AG09309 (cell line): ENCODE results near the gene HDDC3.
A peak's percentile ranks its signal among the peaks of the same experiment; 100 is the strongest.
"Not testable (repeated sequence)": the region's sequence is repeated elsewhere in the genome, so short reads cannot be mapped to it uniquely, and the experiment has no call there.

ENCODE experiments used
- DNase-seq: peaks from one replicate; pipeline ENCODE4 v3.0.0-alpha.2; 2010; ENCODE audit warnings: low read depth
- H3K4me3 ChIP-seq: 2 replicates; pipeline ENCODE4 v1.5.1; 2011; ENCODE audit warnings: mild to moderate bottlenecking, low read depth, low read length, moderate library complexity; ENCODE audit not compliant: control insufficient read depth
- TF ChIP-seq, protein P1 (sequence below): IDR thresholded peaks from 2 replicates; pipeline ENCODE4 v1.5.1; 2011; ENCODE audit warnings: mild to moderate bottlenecking, low read depth, low read length, inconsistent platforms; ENCODE audit not compliant: insufficient read depth, control insufficient read depth; ENCODE audit errors: missing control alignments

The HDDC3 gene

DNA sequence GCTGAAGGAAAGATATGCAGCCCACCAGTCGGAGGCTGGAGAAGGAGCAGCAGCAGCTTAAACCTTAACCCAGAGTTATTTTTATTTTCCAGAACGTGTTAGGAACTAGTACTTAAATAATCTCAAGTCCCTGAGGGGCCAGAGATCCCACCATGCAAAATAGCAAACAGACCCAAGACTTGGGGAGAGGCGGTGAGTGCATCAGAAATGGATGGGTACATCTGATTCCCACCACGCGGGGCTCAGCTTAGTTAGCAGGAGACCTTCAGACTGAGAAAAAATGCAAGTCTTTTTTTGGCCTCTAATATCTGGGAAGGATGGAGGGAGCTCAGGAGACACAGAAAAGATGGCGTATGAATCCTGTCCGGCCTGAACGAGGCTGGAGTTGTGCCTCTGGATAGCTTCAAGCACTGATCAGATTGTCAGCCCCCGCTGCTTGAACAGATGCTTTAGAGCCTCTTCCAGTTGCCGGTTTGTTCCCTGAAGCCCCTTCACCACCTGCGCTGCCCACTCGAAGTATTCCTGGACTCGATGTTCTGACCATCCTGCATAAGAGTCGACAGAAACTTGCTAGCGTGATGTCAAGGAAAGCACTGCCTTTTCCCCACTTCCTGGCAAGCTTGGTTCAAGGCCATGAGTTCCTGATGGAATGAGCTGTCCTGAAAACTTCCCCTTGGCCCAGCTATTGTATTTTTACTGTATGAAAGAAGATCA, 1.3 kb downstream of the HDDC3 start:
- DNase-seq, result no peak
- TF ChIP-seq, protein P1, sequence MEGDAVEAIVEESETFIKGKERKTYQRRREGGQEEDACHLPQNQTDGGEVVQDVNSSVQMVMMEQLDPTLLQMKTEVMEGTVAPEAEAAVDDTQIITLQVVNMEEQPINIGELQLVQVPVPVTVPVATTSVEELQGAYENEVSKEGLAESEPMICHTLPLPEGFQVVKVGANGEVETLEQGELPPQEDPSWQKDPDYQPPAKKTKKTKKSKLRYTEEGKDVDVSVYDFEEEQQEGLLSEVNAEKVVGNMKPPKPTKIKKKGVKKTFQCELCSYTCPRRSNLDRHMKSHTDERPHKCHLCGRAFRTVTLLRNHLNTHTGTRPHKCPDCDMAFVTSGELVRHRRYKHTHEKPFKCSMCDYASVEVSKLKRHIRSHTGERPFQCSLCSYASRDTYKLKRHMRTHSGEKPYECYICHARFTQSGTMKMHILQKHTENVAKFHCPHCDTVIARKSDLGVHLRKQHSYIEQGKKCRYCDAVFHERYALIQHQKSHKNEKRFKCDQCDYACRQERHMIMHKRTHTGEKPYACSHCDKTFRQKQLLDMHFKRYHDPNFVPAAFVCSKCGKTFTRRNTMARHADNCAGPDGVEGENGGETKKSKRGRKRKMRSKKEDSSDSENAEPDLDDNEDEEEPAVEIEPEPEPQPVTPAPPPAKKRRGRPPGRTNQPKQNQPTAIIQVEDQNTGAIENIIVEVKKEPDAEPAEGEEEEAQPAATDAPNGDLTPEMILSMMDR, result no peak
- H3K4me3 ChIP-seq, result no peak overlapping the region; the same call in 1 of the 2 replicates

DNA sequence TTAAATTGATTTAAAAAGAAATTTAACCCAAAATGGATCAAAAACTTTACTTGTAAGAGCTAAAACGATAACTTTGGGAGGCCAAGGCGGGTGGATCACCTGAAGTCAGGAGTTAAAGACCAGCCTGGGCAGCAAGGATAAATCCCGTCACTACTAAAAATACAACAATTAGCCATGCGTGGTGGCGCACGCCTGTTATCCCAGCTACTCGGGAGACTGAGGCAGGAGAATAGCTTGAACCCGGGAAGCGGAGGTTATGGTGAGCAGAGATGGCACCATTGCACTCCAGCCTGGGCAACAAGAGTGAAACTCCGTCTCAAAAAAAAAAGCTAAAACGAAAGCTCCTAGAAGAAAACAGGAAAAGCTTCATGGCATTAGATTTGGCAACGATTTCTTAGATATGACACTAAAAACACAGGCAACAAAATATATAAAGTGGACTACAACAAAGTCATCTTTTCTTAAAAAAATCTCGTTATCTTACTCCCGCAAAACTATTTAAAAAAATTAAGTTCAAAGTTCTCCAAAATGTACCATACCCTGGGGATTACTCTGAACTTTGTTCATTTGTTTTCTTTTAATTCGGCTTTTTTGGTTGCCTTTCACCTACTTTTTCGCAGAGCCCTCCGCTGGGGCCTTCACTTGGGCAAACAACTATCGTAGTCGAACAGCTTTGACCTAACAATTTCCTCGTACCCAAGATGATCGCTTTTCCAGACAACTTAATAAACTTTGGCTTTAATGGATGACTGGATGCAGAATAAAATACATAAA, 2.9 kb downstream of the HDDC3 start:
- TF ChIP-seq, protein P1, result no peak
- H3K4me3 ChIP-seq, result peak overlapping the region; percentile 56
- no peak for DNase-seq

DNA sequence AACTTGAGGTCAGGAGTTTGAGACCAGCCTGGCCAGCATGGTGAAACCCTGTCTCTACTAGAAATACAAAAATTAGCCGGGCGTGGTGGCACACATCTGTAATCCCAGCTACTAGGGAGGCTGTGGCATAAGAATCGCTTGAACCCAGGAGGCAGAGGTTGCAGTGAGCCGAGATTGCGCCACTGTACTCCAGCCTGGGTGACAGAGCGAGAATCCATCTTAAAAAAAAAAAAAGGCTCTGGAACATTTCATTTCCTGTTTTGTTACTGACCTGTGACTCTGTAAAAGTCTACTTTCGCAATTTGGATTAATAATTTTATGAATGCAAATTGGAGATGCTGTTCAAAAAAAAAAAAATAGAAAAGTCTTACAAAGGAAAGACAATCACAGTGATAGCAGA, 4.2 kb downstream of the HDDC3 start:
- not testable (repeated sequence) for DNase-seq, H3K4me3 ChIP-seq

DNA sequence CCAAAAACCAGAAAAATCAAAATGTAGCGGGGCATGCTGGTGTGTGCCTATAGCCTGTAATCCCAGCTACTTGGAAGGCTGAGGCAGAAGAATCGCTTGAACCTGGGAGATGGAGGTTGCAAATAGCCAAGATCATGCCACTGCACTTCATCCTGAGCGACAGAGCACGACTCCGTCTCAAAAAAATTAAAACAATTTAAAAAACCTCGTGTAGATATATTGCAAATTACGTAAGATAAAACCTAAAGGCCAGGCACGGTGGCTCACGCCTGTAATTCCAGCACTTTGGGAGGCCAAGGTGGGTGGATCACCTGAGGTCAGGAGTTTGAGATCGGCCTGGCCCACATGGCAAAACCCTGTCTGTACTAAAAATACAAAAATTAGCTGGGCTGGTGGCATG, 5.6 kb downstream of the HDDC3 start:
- not testable (repeated sequence) for DNase-seq, H3K4me3 ChIP-seq

DNA sequence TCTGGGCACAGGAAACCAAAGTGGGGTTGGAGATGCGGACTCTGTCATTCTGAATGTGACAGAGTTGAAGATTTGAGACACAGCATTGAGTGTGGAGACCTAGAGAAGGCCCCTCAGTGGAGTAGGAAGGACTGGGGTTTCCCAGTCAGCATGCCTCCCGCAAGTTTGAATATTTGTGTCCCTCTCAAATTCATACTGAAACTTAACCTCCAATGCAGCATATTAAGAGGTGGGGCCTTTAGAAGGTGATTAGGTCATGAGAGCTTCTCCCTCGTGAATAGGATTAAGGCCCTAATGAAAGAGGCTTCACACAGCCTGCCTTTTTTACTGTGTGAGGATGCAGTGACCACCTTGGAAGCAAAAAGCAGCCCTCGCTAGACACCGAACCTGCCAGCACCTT, 8.0 kb downstream of the HDDC3 start:
- TF ChIP-seq, protein P1, result no peak
- DNase-seq, result no peak
- H3K4me3 ChIP-seq, result no peak overlapping the region

DNA sequence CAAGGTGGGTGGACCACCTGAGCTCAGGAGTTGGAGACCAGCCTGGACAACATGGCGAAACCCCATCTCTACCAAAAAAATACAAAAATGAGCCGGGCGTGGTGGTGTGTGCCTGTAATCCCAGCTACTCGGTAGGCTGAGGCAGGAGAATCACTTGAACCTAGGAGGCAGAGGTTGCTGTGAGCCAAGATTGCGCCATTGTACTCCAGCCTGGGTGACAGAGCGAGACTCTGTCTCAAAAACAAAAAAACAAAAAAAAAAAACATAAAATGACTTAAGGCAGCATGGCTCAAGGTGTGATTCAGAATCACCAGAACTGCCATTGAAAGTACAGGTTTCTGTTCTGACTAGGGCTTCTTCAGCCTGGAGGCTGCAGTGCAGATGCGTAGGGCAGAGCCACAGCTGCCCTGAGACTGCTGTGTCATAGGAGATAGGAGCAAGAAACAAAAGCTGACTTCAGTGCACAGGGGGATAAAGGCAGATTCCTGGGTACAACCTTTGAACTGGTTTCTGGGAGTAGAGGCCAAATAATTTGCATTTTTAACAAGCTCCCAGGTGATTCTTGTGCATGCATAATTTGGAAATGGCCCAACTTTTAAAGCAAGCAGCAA, 9.5 kb downstream of the HDDC3 start:
- H3K4me3 ChIP-seq, DNase-seq: not testable (repeated sequence)

DNA sequence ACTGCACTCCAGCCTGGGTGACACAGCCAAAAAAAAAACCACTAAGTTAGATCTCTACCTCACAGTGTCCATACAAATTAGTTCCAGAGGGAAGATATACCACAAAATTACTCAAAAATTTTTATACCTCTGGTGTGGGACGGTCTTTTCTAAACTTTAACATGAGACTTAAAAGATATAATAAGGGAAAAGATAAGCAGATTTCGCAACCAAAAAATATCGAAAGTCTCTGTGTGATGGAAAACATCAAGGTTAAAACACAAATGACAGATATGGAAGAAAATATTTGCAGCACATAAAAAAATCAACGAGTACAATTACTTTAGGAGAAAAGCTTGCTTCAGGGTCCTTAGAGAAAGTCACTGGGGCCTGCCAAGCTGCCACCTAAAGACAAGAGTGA, 10.5 kb downstream of the HDDC3 start:
- no peak overlapping the region for H3K4me3 ChIP-seq
- DNase-seq, result no peak
- TF ChIP-seq, protein P1, result no peak

DNA sequence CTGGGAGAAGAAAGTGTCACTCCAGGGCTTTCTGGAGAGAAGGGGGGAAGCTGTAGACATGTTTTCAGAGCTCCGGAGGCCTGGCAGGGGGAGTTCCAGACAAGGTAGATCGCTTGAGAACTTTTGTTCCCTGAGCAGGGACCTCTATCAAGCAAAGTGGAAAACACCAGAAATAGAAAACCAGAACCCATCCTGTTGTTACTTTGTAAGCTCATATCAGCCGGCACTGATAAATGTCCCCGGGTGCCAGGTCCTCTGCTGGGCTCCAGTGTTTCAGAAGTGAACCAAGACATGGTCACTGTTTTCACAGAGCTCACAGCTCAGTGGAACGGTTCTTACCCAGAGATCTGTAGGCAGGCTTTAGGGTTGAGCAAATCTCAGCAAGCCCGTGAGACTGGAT, 13.5 kb downstream of the HDDC3 start:
- TF ChIP-seq, protein P1, result no peak
- no peak overlapping the region for H3K4me3 ChIP-seq
- no peak for DNase-seq
